ENCODE data around the gene NRL.

Gene NRL

GRCh38 chr14:24093901-24094840 is 20.6 kb downstream of the NRL start, which contains the start of gene PCK2:
Gene PCK2, plus strand, starts transcription at chr14:24094311. Its CDS starts 95 bp downstream, at chr14:24094406.
- Histone ChIP-seq H3K9ac (peak within 1 kb of the TSS; percentile 78), H4K20me1 (ENCODE audit: insufficient read depth) (no peaks in the 10 kb centered on the region), H2AFZ (ENCODE audit: low read depth) (peak within 1 kb of the TSS; percentile 71), H3K36me3 (ENCODE audit: insufficient read depth) (no peaks in the 10 kb centered on the region), H3K27me3 (ENCODE audit: insufficient read depth, low read depth) (no peaks in the 10 kb centered on the region), H3K4me1 (ENCODE audit: low read depth, poor library complexity, severe bottlenecking) (peaks cover 19% of the 10 kb centered on the region), H3K4me3 (IDR thresholded peaks at IDR 0.05; ENCODE audit: insufficient read depth, low read depth, low read length) (no peak within 1 kb of the TSS), H3K79me2 (ENCODE audit: insufficient read depth, low read depth) (peaks cover 8% of the 10 kb centered on the region; the same call in 1 of the 2 replicates), H3K4me2 (peak within 1 kb of the TSS; percentile 82), H3K27ac (peak within 1 kb of the TSS; percentile 57)
- no peak for TF ChIP-seq CTCF (conservative IDR thresholded peaks at IDR 0.05; ENCODE audit: low read depth, low read length)

- Histone ChIP-seq H3K27ac (no peak overlapping the region), H3K79me2 (ENCODE audit: insufficient read depth, low read depth) (peaks cover 8% of the 10 kb centered on the region; the same call in 1 of the 2 replicates), H3K4me2 (peak overlapping the region; percentile 25; the same call in 1 of the 2 replicates), H4K20me1 (ENCODE audit: insufficient read depth) (no peaks in the 10 kb centered on the region), H3K27me3 (ENCODE audit: insufficient read depth, low read depth) (no peaks in the 10 kb centered on the region), H2AFZ (ENCODE audit: low read depth) (peak overlapping the region; percentile 71; the same call in 1 of the 2 replicates), H3K9ac (peak overlapping the region; percentile 78; the same call in 1 of the 2 replicates), H3K4me3 (IDR thresholded peaks at IDR 0.05; ENCODE audit: insufficient read depth, low read depth, low read length) (no peak overlapping the region), H3K4me1 (ENCODE audit: low read depth, poor library complexity, severe bottlenecking) (peaks cover 19% of the 10 kb centered on the region), H3K36me3 (ENCODE audit: insufficient read depth) (no peaks in the 10 kb centered on the region)
- no peak for TF ChIP-seq CTCF (conservative IDR thresholded peaks at IDR 0.05; ENCODE audit: low read depth, low read length)
These were observed 21.4 kb downstream of the NRL start for GRCh38 chr14:24093207-24093900.

GRCh38 chr14:24092505-24093206 is 22.1 kb downstream of the NRL start:
- H3K9ac ChIP-seq, result no peak overlapping the region
- H3K4me1 ChIP-seq (ENCODE audit: low read depth, poor library complexity, severe bottlenecking), result peaks cover 19% of the 10 kb centered on the region
- H3K27me3 ChIP-seq (ENCODE audit: insufficient read depth, low read depth), result no peaks in the 10 kb centered on the region

More at GRCh38 chr14:24092505-24093206, 22.1 kb downstream of the NRL start:
- H4K20me1 ChIP-seq (ENCODE audit: insufficient read depth), result no peaks in the 10 kb centered on the region
- H3K36me3 ChIP-seq (ENCODE audit: insufficient read depth), result no peaks in the 10 kb centered on the region
- H3K4me3 ChIP-seq (IDR thresholded peaks at IDR 0.05; ENCODE audit: insufficient read depth, low read depth, low read length), result no peak overlapping the region
- no peak for TF ChIP-seq CTCF (conservative IDR thresholded peaks at IDR 0.05; ENCODE audit: low read depth, low read length)
- no peak overlapping the region for H2AFZ ChIP-seq (ENCODE audit: low read depth)
- peaks cover 8% of the 10 kb centered on the region; the same call in 1 of the 2 replicates for H3K79me2 ChIP-seq (ENCODE audit: insufficient read depth, low read depth)
- no peak overlapping the region for H3K27ac ChIP-seq
- no peak overlapping the region for H3K4me2 ChIP-seq

Measured in KMS-11 (cell line).